OCI-LY7 (cell line): Measurements from ENCODE around the gene SERTAD2. TPM values are rescaled to one million over a fixed set of nuclear protein-coding genes. Genes with fewer than 3 reads are reported as not detected.

Source experiments
- BruUV-seq: library from RNA; stranded (reverse); fragments of 400-500 nt; replicated peaks from 2 replicates; lab custom pipeline; 2021; lab: Mats Ljungman, UMichigan
- CTCF ChIA-PET: fragments of 300-600 bp; sonication (Branson Sonifier 250); formaldehyde crosslinking; loops from one replicate; lab custom pipeline; 2022; ENCODE audit warnings: antibody characterized with exemption; ENCODE audit not compliant: unreplicated experiment; lab: Charles Lee
- POLR2A ChIA-PET: fragments of 300-600 bp; sonication (Branson Sonifier 250); formaldehyde crosslinking; loops from one replicate; lab custom pipeline; 2022; ENCODE audit warnings: antibody characterized with exemption; lab: Charles Lee
- DNase-seq: peaks from one replicate; pipeline ENCODE4 v3.0.0-alpha.2; 2015; ENCODE audit warnings: low spot score
- H2AFZ ChIP-seq: fragments of 200-600 bp; sonication (generic), shearing (Covaris generic); 2 replicates; pipeline ENCODE4 v1.6.1; 2014; ENCODE audit warnings: mild to moderate bottlenecking, antibody characterized with exemption, low read length, moderate library complexity
- H3K27ac ChIP-seq: fragments of 200-600 bp; sonication (generic); 2 replicates; pipeline ENCODE4 v1.5.1; 2014; ENCODE audit warnings: mixed run types, low read depth, mild to moderate bottlenecking, moderate library complexity, low read length, inconsistent platforms; ENCODE audit not compliant: poor library complexity, severe bottlenecking
- H3K36me3 ChIP-seq: fragments of 200-600 bp; sonication (generic); 2 replicates; pipeline ENCODE4 v1.6.1; 2014; ENCODE audit warnings: mild to moderate bottlenecking, antibody characterized with exemption, low read length, moderate library complexity, mixed read lengths; ENCODE audit not compliant: insufficient read depth
- H3K4me1 ChIP-seq: fragments of 200-600 bp; sonication (generic); 2 replicates; pipeline ENCODE4 v1.5.1; 2014; ENCODE audit warnings: mild to moderate bottlenecking, low read length; ENCODE audit not compliant: insufficient read depth, poor library complexity, severe bottlenecking
- H3K4me2 ChIP-seq: fragments of 200-600 bp; sonication (generic); 2 replicates; pipeline ENCODE4 v1.6.1; 2014; ENCODE audit warnings: mild to moderate bottlenecking, low read length
- H3K4me3 ChIP-seq: fragments of 200-600 bp; sonication (generic); 2 replicates; pipeline ENCODE4 v1.5.1; 2014; ENCODE audit warnings: mild to moderate bottlenecking, low read depth, low read length; ENCODE audit not compliant: poor library complexity, severe bottlenecking
- H3K79me2 ChIP-seq: fragments of 200-600 bp; sonication (generic); 2 replicates; pipeline ENCODE4 v1.6.1; 2016; ENCODE audit warnings: low read depth, mild to moderate bottlenecking, low read length, moderate library complexity, mixed read lengths; ENCODE audit not compliant: insufficient read depth
- H3K9me2 ChIP-seq: fragments of 200-600 bp; sonication (generic); 2 replicates; pipeline ENCODE4 v1.6.1; 2016; ENCODE audit warnings: mild to moderate bottlenecking, low read length, mixed read lengths; ENCODE audit not compliant: insufficient read depth
- H3K9me3 ChIP-seq: fragments of 200-600 bp; sonication (generic); 2 replicates; pipeline ENCODE4 v1.6.1; 2014; ENCODE audit warnings: mild to moderate bottlenecking, mixed run types, low read length, mixed read lengths
- H4K20me1 ChIP-seq: fragments of 200-600 bp; sonication (generic); 2 replicates; pipeline ENCODE4 v1.6.1; 2014; ENCODE audit warnings: mild to moderate bottlenecking, antibody characterized with exemption, low read length, moderate library complexity, mixed read lengths; ENCODE audit not compliant: insufficient read depth
- EZH2phosphoT487 ChIP-seq: fragments of 200-600 bp; sonication (generic); IDR thresholded peaks from 2 replicates; pipeline ENCODE4 v1.6.1; 2018; ENCODE audit warnings: low read depth, borderline replicate concordance, mild to moderate bottlenecking, mixed run types, antibody characterized with exemption, low read length, moderate library complexity, mixed read lengths
- intact Hi-C: fragments of 100-400 bp; cut with micrococcal nuclease; formaldehyde crosslinking; loops from one replicate; pipeline ENCODE4 v1.10.0; 2022; ENCODE audit not compliant: unreplicated experiment
- total RNA-seq, 2 experiments: library from RNA; depleted of rRNA in 1 of 2; stranded (reverse); fragments of >200 nt in 1 of 2; shearing (Covaris generic) in 1 of 2; gene quantifications; 2 replicates each; pipeline ENCODE4 v1.2.3, GENCODE V29; 2014 to 2022
- TF ChIP-seq, protein P1 (sequence below): fragments of 200-600 bp; sonication (generic); conservative IDR thresholded peaks from 2 replicates; pipeline ENCODE4 v1.5.1; 2014; ENCODE audit warnings: mild to moderate bottlenecking, antibody characterized with exemption, low read length, moderate library complexity, mixed read lengths

The SERTAD2 gene
- total RNA-seq, 2 experiments from 2014 or later: 11.5 to 54.5 TPM

DNA sequence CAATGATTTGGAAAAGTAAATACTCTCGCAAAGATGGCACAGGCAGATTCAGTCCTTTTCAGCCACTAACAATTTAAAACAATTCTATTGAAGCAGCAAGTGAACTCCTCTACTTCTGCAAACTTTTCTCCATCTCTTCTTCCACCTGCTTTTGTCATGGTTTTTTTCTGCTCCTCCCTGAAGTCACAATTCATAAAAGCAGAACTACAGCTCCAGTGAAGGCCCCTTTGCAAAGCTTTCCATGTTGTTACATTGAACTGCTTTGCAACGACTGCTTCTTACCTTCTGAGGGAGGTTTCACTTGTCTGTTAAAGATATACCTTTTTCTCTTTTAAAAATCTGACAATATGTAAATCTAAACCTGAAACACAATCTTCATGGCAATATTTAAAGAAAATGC, 3.7 kb upstream of the SERTAD2 start:
- intact Hi-C loops: loop anchor here (5.0 kb wide), 2 partner anchors 260 to 375 kb away; no protein-coding TSS in a partner anchor
- no peaks in the 10 kb centered on the region for H3K9me3 ChIP-seq
- DNase-seq: peak; percentile 81
- peak overlapping the region; percentile 83 for H3K4me2 ChIP-seq
- H3K36me3 ChIP-seq: no peaks in the 10 kb centered on the region
- peaks cover 6% of the 10 kb centered on the region for H4K20me1 ChIP-seq
- TF ChIP-seq, protein P1, sequence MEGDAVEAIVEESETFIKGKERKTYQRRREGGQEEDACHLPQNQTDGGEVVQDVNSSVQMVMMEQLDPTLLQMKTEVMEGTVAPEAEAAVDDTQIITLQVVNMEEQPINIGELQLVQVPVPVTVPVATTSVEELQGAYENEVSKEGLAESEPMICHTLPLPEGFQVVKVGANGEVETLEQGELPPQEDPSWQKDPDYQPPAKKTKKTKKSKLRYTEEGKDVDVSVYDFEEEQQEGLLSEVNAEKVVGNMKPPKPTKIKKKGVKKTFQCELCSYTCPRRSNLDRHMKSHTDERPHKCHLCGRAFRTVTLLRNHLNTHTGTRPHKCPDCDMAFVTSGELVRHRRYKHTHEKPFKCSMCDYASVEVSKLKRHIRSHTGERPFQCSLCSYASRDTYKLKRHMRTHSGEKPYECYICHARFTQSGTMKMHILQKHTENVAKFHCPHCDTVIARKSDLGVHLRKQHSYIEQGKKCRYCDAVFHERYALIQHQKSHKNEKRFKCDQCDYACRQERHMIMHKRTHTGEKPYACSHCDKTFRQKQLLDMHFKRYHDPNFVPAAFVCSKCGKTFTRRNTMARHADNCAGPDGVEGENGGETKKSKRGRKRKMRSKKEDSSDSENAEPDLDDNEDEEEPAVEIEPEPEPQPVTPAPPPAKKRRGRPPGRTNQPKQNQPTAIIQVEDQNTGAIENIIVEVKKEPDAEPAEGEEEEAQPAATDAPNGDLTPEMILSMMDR: no peak
- TF ChIP-seq EZH2phosphoT487: no peak
- BruUV-seq: no TSS peak
- ChIA-PET POLR2A (interaction anchor here (0.5 to 13.1 kb wide), 16 partner anchors 7 to 555 kb away, joined by 3 to 324 read pairs (median 4); no protein-coding TSS in a partner anchor), CTCF (interaction anchor here (0.7 to 1.9 kb wide), 5 partner anchors 70 to 222 kb away, joined by 3 to 14 read pairs (median 4); no protein-coding TSS in a partner anchor)
- H3K27ac ChIP-seq: peak overlapping the region; percentile 95
- peaks cover 72% of the 10 kb centered on the region for H3K79me2 ChIP-seq
- no peaks in the 10 kb centered on the region for H3K9me2 ChIP-seq
- peak overlapping the region; percentile 91 for H3K4me3 ChIP-seq
- peaks cover 78% of the 10 kb centered on the region for H3K4me1 ChIP-seq
- H2AFZ ChIP-seq: no peak overlapping the region; the same call in 1 of the 2 replicates

DNA sequence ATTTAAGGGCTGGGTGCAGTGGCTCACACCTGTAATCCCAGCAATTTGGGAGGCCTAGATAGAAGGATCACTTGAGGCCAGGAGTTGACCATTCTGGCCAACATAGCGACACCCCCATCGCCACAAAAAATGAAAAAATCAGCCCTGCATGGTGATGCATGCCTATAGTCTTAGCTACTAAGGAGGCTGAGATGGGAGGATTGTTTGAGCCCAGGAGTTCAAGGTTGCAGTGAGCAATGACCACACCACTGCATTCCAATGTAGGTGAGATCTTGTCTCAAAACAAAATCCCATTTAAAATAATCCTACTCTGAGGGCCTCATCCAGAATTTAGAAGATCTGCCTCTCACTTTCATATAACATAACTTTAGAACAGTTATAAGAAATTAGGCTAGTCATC, 2.7 kb upstream of the SERTAD2 start:
- peaks cover 74% of the 10 kb centered on the region for H3K4me1 ChIP-seq
- no peak for DNase-seq
- no peaks in the 10 kb centered on the region for H3K9me3 ChIP-seq
- ChIA-PET CTCF (interaction anchor here (0.7 kb wide), 1 partner anchor 95 kb away, joined by 4 read pairs; no protein-coding TSS in a partner anchor), POLR2A (interaction anchor here (0.7 to 13.1 kb wide), 13 partner anchors 8 to 441 kb away, joined by 3 to 324 read pairs (median 5); no protein-coding TSS in a partner anchor)
- no peak overlapping the region for H2AFZ ChIP-seq
- no peak for TF ChIP-seq EZH2phosphoT487
- TF ChIP-seq, protein P1: no peak
- peak overlapping the region; percentile 83 for H3K4me2 ChIP-seq
- intact Hi-C loops: loop anchor here (5.0 kb wide), 2 partner anchors 261 to 376 kb away; no protein-coding TSS in a partner anchor
- H3K36me3 ChIP-seq: peaks cover 3% of the 10 kb centered on the region; the same call in 1 of the 2 replicates
- no peaks in the 10 kb centered on the region for H3K9me2 ChIP-seq
- H3K4me3 ChIP-seq: peak overlapping the region; percentile 91
- peaks cover 17% of the 10 kb centered on the region for H4K20me1 ChIP-seq
- peaks cover 76% of the 10 kb centered on the region for H3K79me2 ChIP-seq
- no TSS peak for BruUV-seq
- peak overlapping the region; percentile 95 for H3K27ac ChIP-seq

DNA sequence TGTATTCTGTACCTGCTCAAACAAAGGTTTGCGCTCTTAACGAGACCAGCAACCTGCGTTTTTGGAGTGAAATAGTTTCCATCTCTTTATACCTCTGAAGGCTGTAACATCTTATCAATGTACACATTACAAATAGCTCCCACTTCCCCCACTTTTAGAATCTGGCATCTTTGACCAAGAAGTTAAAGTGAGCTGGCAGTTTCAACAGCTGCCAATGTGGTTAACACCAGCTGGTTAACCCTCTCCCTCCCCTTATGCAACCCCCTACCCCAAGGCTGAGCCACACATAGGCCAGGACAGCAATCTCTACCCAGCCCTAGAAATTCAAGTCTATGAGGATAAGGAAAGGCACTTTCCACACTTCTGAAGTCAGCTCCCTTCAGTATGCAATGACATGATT, 2.2 kb upstream of the SERTAD2 start:
- peak; percentile 84 for DNase-seq
- Histone ChIP-seq H3K4me2 (peak overlapping the region; percentile 83), H3K79me2 (peaks cover 79% of the 10 kb centered on the region)

More for the DNA sequence above, 2.2 kb upstream of the SERTAD2 start:
- Histone ChIP-seq H3K9me3 (no peaks in the 10 kb centered on the region), H4K20me1 (peaks cover 22% of the 10 kb centered on the region), H3K4me1 (peaks cover 74% of the 10 kb centered on the region), H3K27ac (peak overlapping the region; percentile 95), H3K4me3 (peak overlapping the region; percentile 91), H3K9me2 (no peaks in the 10 kb centered on the region), H3K36me3 (peaks cover 5% of the 10 kb centered on the region; the same call in 1 of the 2 replicates), H2AFZ (no peak overlapping the region)
- BruUV-seq: no TSS peak
- POLR2A ChIA-PET: interaction anchor here (0.7 to 13.1 kb wide), 17 partner anchors 9 to 441 kb away, joined by 3 to 324 read pairs (median 4); no protein-coding TSS in a partner anchor
- TF ChIP-seq, protein P1: no peak
- no peak for TF ChIP-seq EZH2phosphoT487
- CTCF ChIA-PET: interaction anchor here (0.7 kb wide), 1 partner anchor 95 kb away, joined by 4 read pairs; no protein-coding TSS in a partner anchor
- intact Hi-C loops: loop anchor here (5.0 kb wide), 2 partner anchors 261 to 376 kb away; no protein-coding TSS in a partner anchor
